ENCODE data around the gene RSPH9.

Gene RSPH9

GRCh38 chr6:43710576-43710975 is 65.7 kb downstream of the RSPH9 start:
- no peak for DNase-seq (ENCODE audit: low read depth)
- H3K4me3 ChIP-seq (ENCODE audit: control insufficient read depth, low read depth, low read length): no peak overlapping the region
- TF ChIP-seq CTCF (conservative IDR thresholded peaks at IDR 0.05; ENCODE audit: control insufficient read depth, insufficient read depth, low read depth, low read length): no peak

GRCh38 chr6:43712579-43712978 is 67.7 kb downstream of the RSPH9 start:
- H3K4me3 ChIP-seq (ENCODE audit: control insufficient read depth, low read depth, low read length): no peak overlapping the region
- no peak for TF ChIP-seq CTCF (conservative IDR thresholded peaks at IDR 0.05; ENCODE audit: control insufficient read depth, insufficient read depth, low read depth, low read length)
- DNase-seq (ENCODE audit: low read depth): no peak

- no peak for DNase-seq (ENCODE audit: low read depth)
- TF ChIP-seq CTCF (conservative IDR thresholded peaks at IDR 0.05; ENCODE audit: control insufficient read depth, insufficient read depth, low read depth, low read length): no peak
Measured at GRCh38 chr6:43713643-43714310, 68.9 kb downstream of the RSPH9 start.

GRCh38 chr6:43714311-43715055 is 69.6 kb downstream of the RSPH9 start:
- no peak for TF ChIP-seq CTCF (conservative IDR thresholded peaks at IDR 0.05; ENCODE audit: control insufficient read depth, insufficient read depth, low read depth, low read length)
- H3K4me3 ChIP-seq (ENCODE audit: control insufficient read depth, low read depth, low read length): no peak overlapping the region
- peak; percentile 78 for DNase-seq (ENCODE audit: low read depth)

More at GRCh38 chr6:43713643-43714310, 68.9 kb downstream of the RSPH9 start:
- H3K4me3 ChIP-seq (ENCODE audit: control insufficient read depth, low read depth, low read length): no peak overlapping the region

GRCh38 chr6:43715056-43715788 is 70.4 kb downstream of the RSPH9 start:
- H3K4me3 ChIP-seq (ENCODE audit: control insufficient read depth, low read depth, low read length): no peak overlapping the region
- TF ChIP-seq CTCF (conservative IDR thresholded peaks at IDR 0.05; ENCODE audit: control insufficient read depth, insufficient read depth, low read depth, low read length): no peak
- DNase-seq (ENCODE audit: low read depth): no peak

GRCh38 chr6:43716099-43716498 is 71.3 kb downstream of the RSPH9 start:
- H3K4me3 ChIP-seq (ENCODE audit: control insufficient read depth, low read depth, low read length): no peak overlapping the region
- DNase-seq (ENCODE audit: low read depth): no peak
- no peak for TF ChIP-seq CTCF (conservative IDR thresholded peaks at IDR 0.05; ENCODE audit: control insufficient read depth, insufficient read depth, low read depth, low read length)

All from fibroblast of mammary gland (primary cell).